ENCODE data around the gene TXNDC15. TPM values are rescaled to one million over a fixed set of nuclear protein-coding genes. Genes with fewer than 3 reads are reported as not detected.
A peak's percentile ranks its signal among the peaks of the same experiment; 100 is the strongest.

TXNDC15 gene
- total and polyA plus RNA-seq, 2 of the 13 experiments (the other 11 are each of a cell fraction or from before 2014, with no cell fraction given) = 22.2 to 49.9 TPM

DNA sequence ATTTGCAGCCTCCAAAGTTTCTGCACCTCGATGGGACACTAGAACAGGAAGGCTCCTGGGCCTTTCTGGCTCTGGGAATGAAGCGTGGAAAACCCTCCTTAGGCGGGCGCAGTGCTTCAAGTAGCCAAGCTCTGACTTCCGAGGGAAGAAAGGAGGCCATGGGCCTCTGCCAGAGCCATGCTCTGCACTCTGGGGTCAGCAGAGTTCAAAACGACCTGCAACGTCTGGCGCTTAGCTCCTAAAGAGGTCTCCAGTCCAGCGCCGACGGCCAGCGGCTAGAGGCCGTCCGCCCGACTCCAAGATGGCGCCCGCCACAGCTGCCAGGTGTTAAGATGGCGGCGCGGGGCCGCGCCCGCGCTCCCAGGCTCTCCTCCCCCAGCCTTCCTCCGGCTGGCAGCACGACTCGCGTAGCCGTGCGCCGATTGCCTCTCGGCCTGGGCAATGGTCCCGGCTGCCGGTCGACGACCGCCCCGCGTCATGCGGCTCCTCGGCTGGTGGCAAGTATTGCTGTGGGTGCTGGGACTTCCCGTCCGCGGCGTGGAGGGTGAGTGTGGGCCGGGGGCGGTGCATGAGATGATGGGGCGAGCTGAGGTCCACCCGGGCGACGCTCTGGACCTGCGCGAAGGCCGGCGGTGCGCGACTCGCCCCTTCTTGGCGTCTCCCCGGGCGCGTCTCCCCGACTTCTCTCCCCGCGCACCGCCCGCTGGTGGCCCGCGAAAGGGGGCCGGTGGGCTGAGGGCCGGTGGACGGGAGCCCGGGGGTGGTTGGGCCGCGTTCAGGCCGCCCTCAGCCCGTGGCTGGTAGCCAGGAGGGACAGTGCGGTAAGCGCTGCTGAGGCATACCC is at the start of gene TXNDC15 (continued):
- TF ChIP-seq, protein P1, sequence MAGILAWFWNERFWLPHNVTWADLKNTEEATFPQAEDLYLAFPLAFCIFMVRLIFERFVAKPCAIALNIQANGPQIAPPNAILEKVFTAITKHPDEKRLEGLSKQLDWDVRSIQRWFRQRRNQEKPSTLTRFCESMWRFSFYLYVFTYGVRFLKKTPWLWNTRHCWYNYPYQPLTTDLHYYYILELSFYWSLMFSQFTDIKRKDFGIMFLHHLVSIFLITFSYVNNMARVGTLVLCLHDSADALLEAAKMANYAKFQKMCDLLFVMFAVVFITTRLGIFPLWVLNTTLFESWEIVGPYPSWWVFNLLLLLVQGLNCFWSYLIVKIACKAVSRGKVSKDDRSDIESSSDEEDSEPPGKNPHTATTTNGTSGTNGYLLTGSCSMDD (CRISPR knock-in tag; IDR thresholded peaks at IDR 0.05) = no peak
- no peak for TF ChIP-seq ZNF101 (CRISPR knock-in tag; IDR thresholded peaks at IDR 0.05; ENCODE audit: borderline replicate concordance, low read depth)
- TF ChIP-seq, protein P2, sequence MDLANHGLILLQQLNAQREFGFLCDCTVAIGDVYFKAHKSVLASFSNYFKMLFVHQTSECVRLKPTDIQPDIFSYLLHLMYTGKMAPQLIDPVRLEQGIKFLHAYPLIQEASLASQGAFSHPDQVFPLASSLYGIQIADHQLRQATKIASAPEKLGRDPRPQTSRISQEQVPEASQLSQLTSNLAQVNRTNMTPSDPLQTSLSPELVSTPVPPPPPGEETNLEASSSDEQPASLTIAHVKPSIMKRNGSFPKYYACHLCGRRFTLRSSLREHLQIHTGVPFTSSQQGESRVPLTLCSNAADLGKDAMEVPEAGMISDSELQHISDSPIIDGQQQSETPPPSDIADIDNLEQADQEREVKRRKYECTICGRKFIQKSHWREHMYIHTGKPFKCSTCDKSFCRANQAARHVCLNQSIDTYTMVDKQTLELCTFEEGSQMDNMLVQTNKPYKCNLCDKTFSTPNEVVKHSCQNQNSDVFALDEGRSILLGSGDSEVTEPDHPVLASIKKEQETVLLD (CRISPR knock-in tag; IDR thresholded peaks at IDR 0.05; ENCODE audit: low read depth) = no peak
- no peak; the same call in 1 of the 2 replicates for TF ChIP-seq NCOA1 (CRISPR knock-in tag; IDR thresholded peaks at IDR 0.05)
- TF ChIP-seq ZNF329 (CRISPR knock-in tag; IDR thresholded peaks at IDR 0.05; ENCODE audit: low read depth) = 0 out of 2 replicates have a peak, but pooled peaks have one; percentile 58
- peak; percentile 20; the same call in 1 of the 2 replicates for TF ChIP-seq ZNF7 (CRISPR knock-in tag; IDR thresholded peaks at IDR 0.05)
- TF ChIP-seq, protein P3, sequence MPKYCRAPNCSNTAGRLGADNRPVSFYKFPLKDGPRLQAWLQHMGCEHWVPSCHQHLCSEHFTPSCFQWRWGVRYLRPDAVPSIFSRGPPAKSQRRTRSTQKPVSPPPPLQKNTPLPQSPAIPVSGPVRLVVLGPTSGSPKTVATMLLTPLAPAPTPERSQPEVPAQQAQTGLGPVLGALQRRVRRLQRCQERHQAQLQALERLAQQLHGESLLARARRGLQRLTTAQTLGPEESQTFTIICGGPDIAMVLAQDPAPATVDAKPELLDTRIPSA (CRISPR knock-in tag; IDR thresholded peaks at IDR 0.05; ENCODE audit: borderline replicate concordance) = no peak
- no peak; the same call in 1 of the 2 replicates for TF ChIP-seq GATAD2A (CRISPR knock-in tag; IDR thresholded peaks at IDR 0.05)
- peak; percentile 95; the same call in 1 of the 2 replicates for TF ChIP-seq SMAD1 (CRISPR knock-in tag; IDR thresholded peaks at IDR 0.05; ENCODE audit: borderline replicate concordance, low read depth)
- no peak; the same call in 2 of the 3 replicates for TF ChIP-seq MXI1 (IDR thresholded peaks at IDR 0.05; ENCODE audit: borderline replicate concordance, low read depth, low read length)
- TF ChIP-seq ZNF224 (CRISPR knock-in tag; IDR thresholded peaks at IDR 0.05) = peak; percentile 82; the same call in 1 of the 2 replicates
- TF ChIP-seq PHF21A (CRISPR knock-in tag; IDR thresholded peaks at IDR 0.05) = peak; percentile 73
- TF ChIP-seq ZNF558 (CRISPR knock-in tag; IDR thresholded peaks at IDR 0.05; ENCODE audit: borderline replicate concordance) = peak; percentile 97; the same call in 1 of the 2 replicates
- no peak for TF ChIP-seq CBX2 (IDR thresholded peaks at IDR 0.05; ENCODE audit: low read depth, low read length)
- TF ChIP-seq CBX2 (CRISPR knock-in tag; IDR thresholded peaks at IDR 0.05; ENCODE audit: low read depth) = no peak
- peak; percentile 73; the same call in 1 of the 2 replicates for TF ChIP-seq ZNF816 (CRISPR knock-in tag; IDR thresholded peaks at IDR 0.05; ENCODE audit: borderline replicate concordance)
- TF ChIP-seq, protein P4, sequence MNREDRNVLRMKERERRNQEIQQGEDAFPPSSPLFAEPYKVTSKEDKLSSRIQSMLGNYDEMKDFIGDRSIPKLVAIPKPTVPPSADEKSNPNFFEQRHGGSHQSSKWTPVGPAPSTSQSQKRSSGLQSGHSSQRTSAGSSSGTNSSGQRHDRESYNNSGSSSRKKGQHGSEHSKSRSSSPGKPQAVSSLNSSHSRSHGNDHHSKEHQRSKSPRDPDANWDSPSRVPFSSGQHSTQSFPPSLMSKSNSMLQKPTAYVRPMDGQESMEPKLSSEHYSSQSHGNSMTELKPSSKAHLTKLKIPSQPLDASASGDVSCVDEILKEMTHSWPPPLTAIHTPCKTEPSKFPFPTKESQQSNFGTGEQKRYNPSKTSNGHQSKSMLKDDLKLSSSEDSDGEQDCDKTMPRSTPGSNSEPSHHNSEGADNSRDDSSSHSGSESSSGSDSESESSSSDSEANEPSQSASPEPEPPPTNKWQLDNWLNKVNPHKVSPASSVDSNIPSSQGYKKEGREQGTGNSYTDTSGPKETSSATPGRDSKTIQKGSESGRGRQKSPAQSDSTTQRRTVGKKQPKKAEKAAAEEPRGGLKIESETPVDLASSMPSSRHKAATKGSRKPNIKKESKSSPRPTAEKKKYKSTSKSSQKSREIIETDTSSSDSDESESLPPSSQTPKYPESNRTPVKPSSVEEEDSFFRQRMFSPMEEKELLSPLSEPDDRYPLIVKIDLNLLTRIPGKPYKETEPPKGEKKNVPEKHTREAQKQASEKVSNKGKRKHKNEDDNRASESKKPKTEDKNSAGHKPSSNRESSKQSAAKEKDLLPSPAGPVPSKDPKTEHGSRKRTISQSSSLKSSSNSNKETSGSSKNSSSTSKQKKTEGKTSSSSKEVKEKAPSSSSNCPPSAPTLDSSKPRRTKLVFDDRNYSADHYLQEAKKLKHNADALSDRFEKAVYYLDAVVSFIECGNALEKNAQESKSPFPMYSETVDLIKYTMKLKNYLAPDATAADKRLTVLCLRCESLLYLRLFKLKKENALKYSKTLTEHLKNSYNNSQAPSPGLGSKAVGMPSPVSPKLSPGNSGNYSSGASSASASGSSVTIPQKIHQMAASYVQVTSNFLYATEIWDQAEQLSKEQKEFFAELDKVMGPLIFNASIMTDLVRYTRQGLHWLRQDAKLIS (CRISPR knock-in tag; IDR thresholded peaks at IDR 0.05) = no peak
- peak; percentile 92; the same call in 1 of the 2 replicates for TF ChIP-seq ZNF619 (CRISPR knock-in tag; IDR thresholded peaks at IDR 0.05)
- peak; percentile 86 for TF ChIP-seq MED1 (CRISPR knock-in tag; IDR thresholded peaks at IDR 0.05)
- 0 out of 2 replicates have a peak, but pooled peaks have one; percentile 37 for TF ChIP-seq GFI1 (CRISPR knock-in tag; IDR thresholded peaks at IDR 0.05; ENCODE audit: borderline replicate concordance)

Data from HepG2 (cell line).